GM19025 (cell line): Measurements from ENCODE around the gene PLD4.

Source experiments
- ATAC-seq: cut with Tn5 transposase; IDR thresholded peaks from one replicate; pipeline ENCODE4 v1.9.1; 2021; ENCODE audit warnings: mild to moderate bottlenecking, low read depth, moderate library complexity; ENCODE audit not compliant: unreplicated experiment

Gene PLD4

DNA sequence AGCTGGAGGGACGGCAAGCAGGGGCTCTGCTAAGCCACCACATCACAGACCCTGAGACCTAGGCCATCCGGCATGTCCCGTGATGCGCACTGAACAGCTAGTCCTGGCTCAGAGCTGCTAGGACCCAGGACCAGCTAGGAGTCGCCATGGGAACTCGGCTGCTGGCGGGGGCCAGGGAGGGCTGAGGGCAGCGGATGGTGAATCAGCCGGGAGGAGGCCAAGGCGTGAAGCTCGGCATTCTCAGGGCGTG, 48.4 kb downstream of the PLD4 start:
- ATAC-seq: no peak

DNA sequence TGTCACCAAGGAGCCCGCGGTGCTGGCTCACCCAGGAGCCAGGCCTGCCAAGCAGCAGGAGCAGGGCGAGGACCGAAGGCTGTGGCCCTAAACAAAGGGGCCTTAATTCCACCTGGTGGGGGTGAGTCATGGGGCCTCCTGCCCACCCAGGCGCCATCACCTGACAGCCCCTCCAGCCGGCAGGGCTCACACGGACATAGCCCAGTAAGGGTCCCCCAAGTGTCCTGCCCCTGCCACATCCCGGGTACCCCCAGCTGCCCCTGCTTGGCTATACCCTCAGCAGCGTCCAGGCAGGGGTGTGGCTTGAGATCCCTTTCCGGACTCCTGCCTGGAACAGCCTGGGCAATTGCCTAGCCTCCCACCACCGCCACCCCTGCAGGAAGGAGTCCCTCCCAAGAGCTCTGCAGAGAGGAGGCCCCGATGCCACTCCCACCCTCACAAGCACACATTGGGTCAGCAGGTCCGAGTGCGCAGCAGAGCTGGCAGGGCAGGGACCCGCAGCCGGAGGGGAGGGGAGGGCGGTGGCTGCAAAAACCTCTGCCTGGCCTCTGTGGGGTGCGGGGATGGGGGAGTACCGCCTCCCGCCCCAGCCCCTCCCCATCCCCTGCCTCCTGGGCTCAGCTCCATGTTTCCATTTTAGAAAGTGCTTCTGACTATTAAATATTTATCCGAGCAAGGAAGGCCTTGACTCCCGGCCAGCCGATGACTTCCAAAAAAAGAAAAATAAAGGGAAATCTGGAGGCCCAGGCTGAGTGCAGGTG, 48.9 kb downstream of the PLD4 start:
- no peak for ATAC-seq

DNA sequence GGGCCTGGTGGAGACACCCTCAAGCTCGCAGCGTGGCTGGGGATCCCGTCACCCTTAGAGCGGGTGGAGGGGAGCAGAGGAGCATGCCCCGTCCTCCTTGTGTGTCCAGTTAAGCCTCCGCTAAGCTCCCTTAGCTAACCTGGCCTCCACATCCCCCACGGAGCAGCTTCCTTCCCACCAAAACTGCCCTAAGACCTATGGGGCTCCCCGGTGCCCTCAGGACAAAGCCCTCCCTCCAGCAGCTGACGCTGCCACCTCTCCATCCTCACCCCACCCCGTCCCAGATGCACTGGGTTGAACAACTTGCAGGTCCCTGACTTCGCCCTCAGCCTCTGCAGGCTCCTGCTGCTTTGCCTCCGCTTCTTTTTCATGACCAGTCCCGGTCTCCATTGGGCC, 49.5 kb downstream of the PLD4 start:
- no peak for ATAC-seq

DNA sequence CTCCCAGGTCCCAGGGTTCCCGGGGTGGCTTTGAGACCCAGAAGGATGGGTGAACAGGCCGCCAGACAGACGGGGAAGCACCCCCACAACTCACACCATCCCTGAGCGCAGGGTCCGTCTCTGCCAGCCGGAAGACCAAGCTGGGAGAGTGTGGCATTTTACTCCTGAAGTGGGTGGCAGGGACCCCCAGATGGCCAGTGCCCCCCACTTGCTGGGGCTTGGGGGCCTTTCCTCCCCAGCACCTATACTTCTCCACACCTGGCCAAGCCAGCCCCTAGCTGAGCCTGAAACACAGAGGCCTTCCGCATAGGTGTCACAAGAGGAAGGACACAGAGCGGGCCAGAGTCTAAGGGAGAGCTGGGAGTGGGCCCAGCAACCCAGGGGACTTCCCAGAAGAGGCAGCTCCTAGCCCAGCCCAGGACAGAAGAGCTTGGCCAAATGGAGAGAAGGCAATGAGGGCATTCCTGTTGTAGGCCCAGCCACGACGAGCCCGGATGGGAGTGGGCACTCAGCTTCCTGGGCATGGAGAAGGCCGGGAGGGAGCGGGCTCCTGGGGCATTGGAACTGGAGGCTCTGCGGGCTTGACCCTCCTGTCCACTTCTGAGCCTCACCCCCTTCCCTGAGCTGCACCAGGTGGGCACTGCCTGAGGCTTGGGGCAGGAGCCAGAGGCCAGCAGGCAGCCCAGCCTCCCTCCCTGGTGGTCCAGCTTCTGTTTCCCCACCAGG, 50.1 kb downstream of the PLD4 start:
- ATAC-seq: no peak

DNA sequence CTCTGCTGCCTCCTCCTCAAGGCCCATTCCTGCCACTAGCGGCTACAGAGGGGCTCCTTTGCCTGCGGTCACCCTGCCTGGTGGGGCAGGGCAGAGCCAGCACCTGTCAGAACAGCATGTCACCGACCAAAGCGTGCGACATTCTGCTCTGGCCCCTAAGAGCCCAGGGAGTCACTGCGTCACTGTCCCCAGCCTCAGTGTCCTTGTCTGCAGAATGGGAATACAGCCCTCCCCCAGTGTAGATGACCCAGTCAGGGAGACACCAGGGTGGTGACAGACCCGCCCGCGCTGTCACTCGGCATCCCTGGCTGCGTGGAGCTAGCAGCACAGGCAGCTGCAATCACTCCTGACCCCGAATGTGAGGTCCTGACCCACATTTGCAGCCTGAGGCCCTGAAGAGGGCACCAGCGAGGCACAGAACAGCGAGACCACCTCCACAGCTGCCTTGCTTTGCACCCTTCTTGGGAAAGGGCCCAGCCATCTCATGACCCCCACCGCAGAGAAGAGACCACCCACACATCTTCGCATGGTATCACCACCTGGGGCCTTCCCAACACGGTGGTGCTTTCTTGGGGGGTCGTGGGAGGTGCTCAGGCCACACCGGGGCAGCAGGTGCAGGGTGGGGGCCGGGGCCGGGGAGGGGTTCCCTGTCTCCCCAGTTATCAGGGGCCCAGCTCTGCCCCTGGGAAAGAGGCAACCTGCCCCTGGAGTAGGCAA, 51.0 kb downstream of the PLD4 start:
- ATAC-seq: no peak

DNA sequence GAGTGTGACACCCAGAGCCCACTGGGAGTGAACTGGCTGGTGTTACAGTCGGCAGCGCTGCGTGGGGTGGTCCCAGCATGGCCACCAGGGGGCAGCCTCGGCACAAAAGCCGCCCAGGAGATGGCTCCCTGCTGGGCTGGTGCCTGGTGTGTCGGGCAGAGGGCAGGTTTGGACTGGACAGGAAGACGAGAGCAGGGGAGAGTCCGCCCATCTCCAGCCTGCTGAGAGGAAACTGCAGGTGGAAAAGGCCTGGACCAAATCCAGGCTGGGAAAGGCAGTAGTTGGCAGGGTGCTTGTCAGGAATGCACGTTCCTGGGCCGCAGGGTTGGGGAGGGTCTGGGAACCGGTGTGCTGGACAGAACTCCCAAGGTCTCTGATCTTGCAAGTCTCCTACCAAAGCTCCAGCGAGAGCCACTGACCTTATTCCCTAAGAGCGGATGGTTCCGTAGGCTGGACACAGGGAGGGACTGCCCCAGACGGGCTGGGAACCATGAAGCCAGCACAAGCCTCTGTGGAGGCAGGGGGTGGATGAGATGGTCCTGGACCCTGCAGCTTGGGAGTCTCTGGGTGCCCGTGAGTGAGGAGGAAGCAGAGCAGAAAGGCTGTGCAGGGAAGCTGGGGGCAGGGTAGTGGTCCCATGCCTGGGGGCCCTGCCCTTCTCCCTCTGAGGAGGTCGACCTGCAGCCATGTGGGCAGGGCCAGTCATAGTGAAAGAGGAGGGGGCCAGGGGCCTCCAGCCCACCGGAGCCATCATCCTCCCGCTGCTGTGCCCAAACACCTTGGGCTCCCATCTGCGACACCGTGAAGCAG, 51.7 kb downstream of the PLD4 start:
- no peak for ATAC-seq

DNA sequence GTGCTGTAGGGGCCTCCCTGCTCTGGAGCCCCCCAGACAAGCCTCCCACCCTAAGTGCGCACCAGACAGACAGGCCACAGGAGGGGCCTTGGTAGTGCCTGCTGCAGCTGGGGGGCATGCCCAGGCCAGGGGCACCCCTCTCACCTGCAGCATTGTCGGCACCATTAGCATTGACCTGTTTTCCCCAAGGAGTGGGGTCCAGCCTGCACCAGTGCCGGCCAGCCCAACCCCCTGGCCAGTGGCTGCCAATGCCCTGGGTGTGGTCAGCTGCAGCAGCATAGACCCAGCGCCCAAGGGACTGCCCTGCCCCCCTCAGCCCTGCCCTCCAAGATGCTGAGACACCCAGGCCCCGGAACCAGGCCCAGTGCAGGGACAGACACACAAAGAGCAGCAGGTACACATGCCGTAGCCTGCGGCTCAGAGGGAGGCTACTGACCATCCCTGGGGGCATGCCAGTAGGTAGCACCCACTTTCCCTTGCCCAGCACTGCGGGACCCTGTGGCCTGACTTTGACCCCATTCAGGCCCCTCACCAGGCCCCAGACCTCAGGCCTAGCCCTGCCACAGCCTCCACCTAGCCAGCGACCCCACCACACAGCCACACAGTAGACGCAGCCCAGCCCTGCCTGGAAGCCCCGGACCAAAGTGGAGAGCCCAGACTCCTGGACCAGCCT, 52.5 kb downstream of the PLD4 start:
- no peak for ATAC-seq

DNA sequence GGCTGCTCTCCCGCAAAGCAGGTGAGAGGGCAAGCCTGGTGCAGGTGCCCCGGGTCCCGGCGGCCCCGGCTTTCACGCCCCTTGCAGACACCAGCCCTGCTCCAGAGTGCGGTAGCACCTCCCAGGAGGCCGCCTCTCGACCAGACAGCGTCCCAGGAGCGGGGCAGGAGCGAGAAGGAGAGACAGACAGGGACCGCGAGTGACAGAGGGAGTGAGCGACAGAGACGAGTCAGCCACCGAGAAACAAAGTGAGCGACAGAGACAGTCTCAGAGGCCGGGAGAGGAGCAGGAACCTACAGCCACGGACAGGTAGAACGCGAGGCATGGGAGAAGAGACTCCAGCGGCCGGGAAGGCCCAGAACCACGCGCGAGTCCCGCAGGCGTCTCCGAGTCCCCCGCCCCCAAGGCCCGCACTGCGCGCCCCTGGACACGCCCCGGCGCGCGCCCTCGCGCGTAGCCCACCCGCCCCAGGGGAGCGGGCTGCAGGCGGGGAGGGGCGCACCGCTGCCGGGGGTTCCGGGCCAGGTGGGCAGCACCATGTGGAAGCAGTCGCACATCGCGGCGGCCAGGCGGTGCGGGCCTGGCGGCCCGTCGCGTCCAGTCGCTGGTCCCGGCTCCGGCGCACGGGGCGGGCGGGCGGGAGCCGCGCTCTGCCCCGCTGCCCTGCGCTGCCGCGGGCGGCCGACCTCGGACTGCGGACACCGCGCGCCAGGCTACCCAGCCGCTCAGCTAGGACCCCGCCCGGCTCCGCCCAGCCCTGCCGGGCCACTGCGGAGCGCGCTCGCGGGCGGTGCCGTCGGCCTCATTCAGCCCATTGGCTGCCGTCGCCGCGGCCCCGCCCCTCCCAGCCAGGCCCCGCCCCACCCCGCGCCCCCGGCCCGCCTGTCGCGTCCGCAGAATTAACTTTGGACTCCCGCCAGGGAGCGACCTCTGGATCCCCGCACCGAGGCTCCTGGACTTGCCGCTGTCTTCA, 53.3 kb downstream of the PLD4 start, which contains the start of gene AHNAK2:
TSS of gene AHNAK2 (minus strand) at position 694 of the 973 bp plus-strand sequence. CDS start at position 557, 137 bp downstream.
- ATAC-seq: no peak

DNA sequence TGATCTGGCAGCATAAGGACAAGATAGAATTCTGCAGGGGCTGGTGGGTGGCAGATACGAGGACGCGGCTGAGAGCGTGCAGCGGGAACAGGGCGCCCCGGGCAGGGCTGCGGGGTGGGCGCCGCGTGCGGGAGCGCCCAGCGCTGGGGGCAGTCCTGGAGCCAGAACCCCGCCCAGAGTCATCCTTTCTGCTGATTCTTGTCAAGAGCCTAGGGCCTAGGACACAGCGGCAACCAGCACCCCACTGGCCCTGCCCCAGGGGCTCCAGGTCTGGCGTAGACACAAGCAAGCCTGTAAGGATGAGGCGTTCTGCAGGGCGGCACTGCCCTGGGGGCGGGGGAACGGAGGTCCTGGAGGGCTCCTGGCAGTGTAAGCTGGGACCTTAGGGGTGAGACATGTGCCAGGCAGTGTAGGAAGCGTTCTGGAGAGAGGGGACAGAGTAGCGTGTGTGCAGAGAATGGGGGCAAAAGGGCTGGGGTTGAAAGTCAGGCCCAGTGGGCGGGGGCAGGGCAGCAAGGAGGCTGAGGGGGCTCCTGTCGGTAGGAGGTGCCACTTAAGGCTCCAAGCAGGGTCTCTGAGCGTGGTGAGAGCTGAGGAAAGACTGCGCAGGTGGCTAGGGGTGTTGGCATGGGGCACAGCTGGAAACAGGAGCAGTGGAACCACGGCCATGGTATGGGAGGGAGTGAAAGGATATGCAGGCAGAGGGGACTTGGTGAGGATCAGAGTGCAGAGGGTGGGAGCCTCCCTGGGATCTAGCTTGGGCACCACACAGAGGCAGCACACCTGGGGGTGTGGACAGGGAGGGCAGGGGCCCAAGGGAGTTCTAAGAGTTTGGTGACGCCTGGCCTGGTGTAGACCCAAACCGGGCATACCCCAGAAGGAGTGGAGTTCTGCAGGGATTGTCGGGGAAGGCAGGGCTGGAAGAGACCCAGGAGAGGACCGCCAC, 54.3 kb downstream of the PLD4 start:
- no peak for ATAC-seq

DNA sequence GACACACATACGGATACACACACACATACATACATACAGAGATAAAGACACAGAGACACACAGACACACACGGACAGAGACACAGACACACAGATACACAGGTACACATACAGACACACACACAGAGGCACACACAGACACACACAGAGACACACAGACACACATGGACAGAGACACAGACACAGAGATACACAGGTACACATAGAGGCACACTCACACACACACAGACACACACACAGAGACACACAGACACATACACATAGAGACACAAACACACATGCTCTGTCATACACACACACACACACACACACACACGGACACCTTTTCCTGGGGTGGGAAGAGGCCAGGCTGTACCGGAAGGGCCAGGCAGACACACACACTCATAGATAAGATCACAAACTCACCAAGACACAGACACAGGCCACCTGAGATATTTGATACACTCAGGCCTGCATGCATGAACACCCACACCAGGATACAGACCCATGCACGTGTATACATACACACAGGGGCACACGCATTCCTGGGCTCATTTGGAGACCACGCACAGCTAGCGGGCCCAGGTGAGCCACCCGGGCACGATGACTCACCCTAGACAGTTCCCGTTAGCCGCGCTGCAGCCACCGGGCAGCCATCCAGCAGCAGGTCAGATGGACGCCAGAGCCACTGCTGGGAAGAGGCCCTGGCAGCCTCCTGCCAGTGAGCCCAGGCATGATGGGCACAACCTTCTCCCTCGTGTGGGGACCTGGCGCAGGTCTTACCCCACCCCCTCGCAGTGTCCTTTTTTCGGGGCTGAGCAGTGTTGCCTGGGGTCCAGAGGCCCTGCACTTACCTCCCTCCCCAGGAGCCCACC, 55.3 kb downstream of the PLD4 start:
- no peak for ATAC-seq

DNA sequence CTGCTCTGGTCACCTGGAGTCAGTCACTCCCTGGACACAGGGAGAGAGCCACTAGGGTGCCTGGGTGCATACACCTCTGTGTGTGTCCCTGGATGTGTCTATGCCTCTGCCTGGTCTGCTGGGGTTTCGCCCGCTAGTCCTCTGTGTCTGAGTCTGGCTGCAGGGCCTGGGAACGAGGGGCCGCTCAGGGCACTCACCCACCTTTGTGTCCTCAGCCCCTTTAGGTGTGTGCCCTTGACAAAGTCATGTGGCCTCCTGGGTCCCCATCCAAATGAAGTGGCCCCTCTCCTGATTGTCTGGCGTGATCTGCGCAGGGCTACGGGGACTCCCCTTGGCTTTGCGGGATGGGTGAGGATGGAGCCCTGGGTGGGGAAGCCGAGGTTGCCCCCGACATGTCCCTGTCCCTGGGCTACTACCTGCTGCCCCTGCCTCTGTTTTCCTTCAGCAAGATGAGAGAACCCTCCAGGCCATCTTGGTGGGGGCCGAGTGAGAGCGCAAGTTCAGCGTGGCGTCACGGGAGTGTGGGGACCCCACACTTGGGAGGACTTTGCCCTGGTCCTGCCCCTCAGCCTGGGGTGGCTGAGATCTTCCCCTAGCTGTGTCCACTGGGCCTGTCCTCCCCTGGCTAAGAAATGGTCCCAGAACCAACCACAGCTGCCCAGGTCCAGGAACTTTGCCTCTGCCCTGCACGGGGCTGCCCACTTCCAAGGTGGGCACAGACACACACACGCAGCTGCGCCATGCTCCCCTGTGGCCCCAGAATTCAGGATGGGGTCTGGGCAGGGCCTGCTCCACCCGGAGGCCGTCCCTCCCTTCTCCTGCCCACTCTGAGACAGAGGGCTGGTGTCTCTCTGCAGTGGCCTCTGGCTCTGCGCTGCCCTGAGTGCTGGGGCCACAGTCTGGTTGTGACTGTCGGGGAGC, 56.2 kb downstream of the PLD4 start:
- no peak for ATAC-seq

DNA sequence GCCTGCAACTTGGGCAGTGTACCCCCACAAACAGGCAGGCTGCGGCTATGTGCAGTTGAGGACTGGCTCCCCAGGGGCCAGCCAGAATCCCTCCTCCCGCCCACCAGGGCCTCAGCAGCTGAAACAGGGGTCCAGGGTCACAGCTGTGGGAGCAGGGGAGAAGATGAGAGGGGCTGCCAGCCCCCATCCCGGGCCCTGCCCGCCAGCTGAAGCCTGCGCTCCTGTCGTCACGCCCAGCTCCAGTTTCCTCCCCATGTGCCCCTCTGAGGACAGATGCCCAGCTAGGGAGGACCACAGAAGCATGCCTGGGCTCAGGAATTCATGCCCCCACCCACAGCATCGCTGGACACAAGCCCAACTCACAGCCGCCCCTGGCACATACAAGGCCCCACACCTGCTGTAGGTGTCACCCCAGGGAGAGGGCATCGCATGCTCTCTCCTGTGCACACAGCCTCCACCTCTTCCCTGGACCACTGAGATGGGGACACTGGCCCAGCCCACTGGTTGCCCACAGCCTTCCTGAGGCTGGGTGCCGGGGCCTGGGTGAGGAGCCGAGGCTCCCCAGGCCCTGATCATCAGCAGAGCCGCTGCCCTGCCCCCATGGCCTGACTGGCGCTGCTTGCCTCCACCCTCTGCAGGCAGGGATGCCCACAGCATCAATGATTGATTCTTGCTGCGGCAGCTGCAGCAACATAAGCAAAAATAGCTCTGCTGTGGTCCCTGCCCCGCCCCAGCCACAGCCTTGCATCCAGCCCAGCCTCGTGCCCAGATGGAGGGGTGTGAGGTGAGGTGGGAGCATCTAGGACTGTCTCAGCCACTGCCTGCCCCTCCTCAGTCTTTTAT, 57.2 kb downstream of the PLD4 start:
- ATAC-seq: no peak

DNA sequence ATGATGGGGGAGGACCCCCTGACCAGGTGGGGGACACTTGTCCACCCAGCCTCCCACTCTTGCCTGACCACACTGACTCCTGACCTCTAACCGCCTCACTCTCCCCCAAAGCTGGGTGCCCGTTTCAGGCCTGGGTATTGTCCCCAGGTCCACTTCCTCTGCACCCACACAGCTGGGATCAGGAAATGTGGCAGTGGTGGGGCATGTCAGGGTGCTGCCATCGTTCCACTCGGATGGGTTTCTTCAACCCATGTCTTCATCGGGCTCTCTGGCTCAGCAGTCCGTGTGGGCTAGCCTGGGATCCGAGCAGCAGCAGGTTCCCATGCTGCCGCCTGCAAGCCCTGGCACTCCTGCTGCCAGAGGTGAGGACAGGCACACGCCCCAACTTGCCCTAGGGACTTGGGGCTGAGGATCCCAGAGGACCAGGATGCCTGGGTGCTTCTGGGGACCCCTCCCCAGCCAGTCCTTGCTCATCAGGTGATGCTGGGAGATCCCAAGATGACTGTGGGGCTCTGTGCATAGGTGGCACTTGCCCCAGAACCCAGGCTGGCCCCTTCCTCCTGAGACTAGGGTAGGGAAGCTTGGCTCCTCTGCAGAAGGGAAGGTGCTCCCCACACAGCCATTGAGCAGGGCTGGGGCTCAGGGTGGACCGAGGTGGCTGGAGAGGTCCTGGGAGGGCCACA, 58.0 kb downstream of the PLD4 start:
- no peak for ATAC-seq
